Measurements from ENCODE around the gene NAA15.
"Not testable (repeated sequence)": the region's sequence is repeated elsewhere in the genome, so short reads cannot be mapped to it uniquely, and the experiment has no call there.

NAA15 gene

GRCh38 chr4:139299536-139299935 is 1.8 kb upstream of the NAA15 start:
- DNase-seq, result no peak

GRCh38 chr4:139300431-139301112 is 733 bp upstream of the NAA15 start:
- no peak for DNase-seq

- DNase-seq, result peak; percentile 50
Measured at GRCh38 chr4:139301821-139302611, 711 bp downstream of the NAA15 start, which contains the start of gene NDUFC1. TSS of gene NDUFC1 (minus strand) at chr4:139302477. CDS start at chr4:139295798, 6,679 bp downstream.

- DNase-seq, result no peak
Measured at GRCh38 chr4:139304920-139305319, 3.6 kb downstream of the NAA15 start.

- DNase-seq, result no peak
Measured at GRCh38 chr4:139311909-139312308, 10.6 kb downstream of the NAA15 start.

GRCh38 chr4:139312552-139313332 is 11.4 kb downstream of the NAA15 start:
- DNase-seq, result no peak

- DNase-seq, result not testable (repeated sequence)
Measured at GRCh38 chr4:139313414-139313813, 12.1 kb downstream of the NAA15 start.

- no peak for DNase-seq
Measured at GRCh38 chr4:139314047-139314800, 12.9 kb downstream of the NAA15 start.

- DNase-seq, result no peak
Measured at GRCh38 chr4:139315221-139315675, 13.9 kb downstream of the NAA15 start.

GRCh38 chr4:139316733-139317132 is 15.4 kb downstream of the NAA15 start:
- DNase-seq, result no peak

- DNase-seq, result no peak
Measured at GRCh38 chr4:139317635-139318034, 16.3 kb downstream of the NAA15 start.

- no peak for DNase-seq
Measured at GRCh38 chr4:139319571-139319970, 18.3 kb downstream of the NAA15 start.

- not testable (repeated sequence) for DNase-seq
Measured at GRCh38 chr4:139322070-139322469, 20.8 kb downstream of the NAA15 start.

- DNase-seq, result not testable (repeated sequence)
Measured at GRCh38 chr4:139322541-139322940, 21.2 kb downstream of the NAA15 start.

GRCh38 chr4:139324620-139325019 is 23.3 kb downstream of the NAA15 start:
- no peak for DNase-seq

GRCh38 chr4:139329665-139330200 is 28.4 kb downstream of the NAA15 start:
- DNase-seq, result no peak

- DNase-seq, result no peak
Measured at GRCh38 chr4:139330283-139330682, 29.0 kb downstream of the NAA15 start.

- no peak for DNase-seq
Measured at GRCh38 chr4:139331185-139331584, 29.9 kb downstream of the NAA15 start.

GRCh38 chr4:139333046-139333445 is 31.7 kb downstream of the NAA15 start:
- no peak for DNase-seq

- DNase-seq, result no peak
Measured at GRCh38 chr4:139337612-139338011, 36.3 kb downstream of the NAA15 start.

- no peak for DNase-seq
Measured at GRCh38 chr4:139361301-139361700, 60.0 kb downstream of the NAA15 start.

- DNase-seq, result no peak
Measured at GRCh38 chr4:139367421-139368090, 66.3 kb downstream of the NAA15 start.
